DMS153 treated with DMSO at 0.1 percent for 48 hours (cell line): Measurements from ENCODE around the gene ZNF397.
"Not testable (repeated sequence)": the region's sequence is repeated elsewhere in the genome, so short reads cannot be mapped to it uniquely, and the experiment has no call there.

Experiments used
- DNase-seq: peaks from one replicate; lab custom pipeline; 2025; ENCODE audit not compliant: unreplicated experiment; lab: John Stamatoyannopoulos, UW

ZNF397 gene

GRCh38 chr18:35240664-35241447 lies at the start of gene ZNF397:
Gene ZNF397 (plus strand): TSS chr18:35241034. CDS start chr18:35242471, 1,437 bp downstream.
- peak; percentile 92 for DNase-seq

- DNase-seq = no peak
Observed at GRCh38 chr18:35191698-35192025, 49.2 kb upstream of the ZNF397 start.

GRCh38 chr18:35192415-35192814 lies 48.4 kb upstream of the ZNF397 start:
- DNase-seq = peak; percentile 61

- DNase-seq = peak; percentile 83
Observed at GRCh38 chr18:35193316-35193715, 47.5 kb upstream of the ZNF397 start.

- DNase-seq = no peak
Observed at GRCh38 chr18:35197296-35197695, 43.5 kb upstream of the ZNF397 start.

- DNase-seq = no peak
Observed at GRCh38 chr18:35201256-35201931, 39.4 kb upstream of the ZNF397 start.

- no peak for DNase-seq
Observed at GRCh38 chr18:35203067-35203466, 37.8 kb upstream of the ZNF397 start.

- DNase-seq = no peak
Observed at GRCh38 chr18:35205199-35205712, 35.6 kb upstream of the ZNF397 start.

- not testable (repeated sequence) for DNase-seq
Observed at GRCh38 chr18:35205746-35206458, 34.9 kb upstream of the ZNF397 start.

- no peak for DNase-seq
Observed at GRCh38 chr18:35215026-35215425, 25.8 kb upstream of the ZNF397 start.

- DNase-seq = not testable (repeated sequence)
Observed at GRCh38 chr18:35216611-35217010, 24.2 kb upstream of the ZNF397 start.

- DNase-seq = not testable (repeated sequence)
Observed at GRCh38 chr18:35219331-35219730, 21.5 kb upstream of the ZNF397 start.

- no peak for DNase-seq
Observed at GRCh38 chr18:35220424-35220823, 20.4 kb upstream of the ZNF397 start.

- no peak for DNase-seq
Observed at GRCh38 chr18:35223797-35224196, 17.0 kb upstream of the ZNF397 start.

GRCh38 chr18:35227254-35227653 lies 13.6 kb upstream of the ZNF397 start:
- no peak for DNase-seq

GRCh38 chr18:35231052-35231451 lies 9.8 kb upstream of the ZNF397 start:
- no peak for DNase-seq

GRCh38 chr18:35236571-35237363 lies 4.1 kb upstream of the ZNF397 start:
- DNase-seq = no peak

GRCh38 chr18:35239314-35239713 lies 1.5 kb upstream of the ZNF397 start:
- DNase-seq = no peak

GRCh38 chr18:35241448-35241804 lies 592 bp downstream of the ZNF397 start:
- no peak for DNase-seq

- DNase-seq = no peak
Observed at GRCh38 chr18:35242426-35242825, 1.6 kb downstream of the ZNF397 start.

GRCh38 chr18:35244671-35245070 lies 3.8 kb downstream of the ZNF397 start:
- DNase-seq = no peak
